H9 (cell line): ENCODE measurements around the gene GSE1. TPM values are rescaled to one million over a fixed set of nuclear protein-coding genes. Genes with fewer than 3 reads are reported as not detected.
A peak's percentile ranks its signal among the peaks of the same experiment; 100 is the strongest.

Source experiments
- DNase-seq: peaks from one replicate; pipeline ENCODE4 v3.0.0-alpha.2; 2017
- H2AFZ ChIP-seq: one replicate; pipeline ENCODE4 v1.6.1; 2013; ENCODE audit warnings: mild to moderate bottlenecking, low read length, control low read depth, moderate library complexity
- H2AK5ac ChIP-seq: 2 replicates; pipeline ENCODE4 v1.6.1; 2013; ENCODE audit warnings: low read length, control low read depth, mixed read lengths; ENCODE audit not compliant: insufficient read length
- H2BK120ac ChIP-seq: one replicate; pipeline ENCODE4 v1.6.1; 2013; ENCODE audit warnings: low read depth, mild to moderate bottlenecking, low read length, control low read depth, inconsistent platforms; ENCODE audit not compliant: poor library complexity, severe bottlenecking
- H2BK12ac ChIP-seq: 2 replicates; pipeline ENCODE4 v1.6.1; 2013; ENCODE audit warnings: low read length, control low read depth, mixed read lengths, low read depth; ENCODE audit not compliant: insufficient read length
- H2BK15ac ChIP-seq: 2 replicates; pipeline ENCODE4 v1.6.1; 2013; ENCODE audit warnings: low read depth, low read length, control low read depth
- H2BK20ac ChIP-seq: one replicate; pipeline ENCODE4 v1.6.1; 2013; ENCODE audit warnings: low read depth, mild to moderate bottlenecking, low read length, control low read depth, inconsistent platforms; ENCODE audit not compliant: poor library complexity, severe bottlenecking
- H2BK5ac ChIP-seq: 2 replicates; pipeline ENCODE4 v1.6.1; 2013; ENCODE audit warnings: low read length, control low read depth, mixed read lengths; ENCODE audit not compliant: insufficient read length
- H3K14ac ChIP-seq: 2 replicates; pipeline ENCODE4 v1.6.1; 2013; ENCODE audit warnings: low read length, control low read depth; ENCODE audit not compliant: insufficient read depth
- H3K18ac ChIP-seq: 2 replicates; pipeline ENCODE4 v1.6.1; 2013; ENCODE audit warnings: low read depth, mild to moderate bottlenecking, mixed read lengths, low read length, control low read depth; ENCODE audit not compliant: insufficient read length
- H3K23ac ChIP-seq: 2 replicates; pipeline ENCODE4 v1.6.1; 2013; ENCODE audit warnings: low read length, control low read depth, mixed read lengths, low read depth; ENCODE audit not compliant: insufficient read length
- H3K23me2 ChIP-seq: 2 replicates; pipeline ENCODE4 v1.6.1; 2013; ENCODE audit warnings: low read depth, mild to moderate bottlenecking, mixed read lengths, low read length, control low read depth; ENCODE audit not compliant: insufficient read length, poor library complexity, severe bottlenecking
- H3K27ac ChIP-seq: 2 replicates; pipeline ENCODE4 v1.5.1; 2013; ENCODE audit warnings: low read length, control low read depth, mixed read lengths, low read depth; ENCODE audit not compliant: insufficient read length
- H3K27me3 ChIP-seq: 2 replicates; pipeline ENCODE4 v1.6.1; 2013; ENCODE audit warnings: low read length, control low read depth, inconsistent platforms; ENCODE audit not compliant: insufficient read depth
- H3K4ac ChIP-seq: 2 replicates; pipeline ENCODE4 v1.6.1; 2013; ENCODE audit warnings: low read depth, mild to moderate bottlenecking, control low read depth, inconsistent platforms, low read length, moderate library complexity
- H3K4me1 ChIP-seq: 2 replicates; pipeline ENCODE4 v1.6.1; 2013; ENCODE audit warnings: low read length, control low read depth, inconsistent platforms; ENCODE audit not compliant: insufficient read depth
- H3K4me2 ChIP-seq: 2 replicates; pipeline ENCODE4 v1.6.1; 2013; ENCODE audit warnings: low read length, control low read depth, mixed read lengths; ENCODE audit not compliant: insufficient read length, insufficient read depth
- H3K56ac ChIP-seq: 2 replicates; pipeline ENCODE4 v1.6.1; 2013; ENCODE audit warnings: low read depth, mild to moderate bottlenecking, mixed read lengths, low read length, control low read depth; ENCODE audit not compliant: insufficient read length
- H3K79me1 ChIP-seq: 2 replicates; pipeline ENCODE4 v1.6.1; 2013; ENCODE audit warnings: low read depth, mild to moderate bottlenecking, moderate library complexity, low read length, control low read depth, inconsistent platforms; ENCODE audit not compliant: insufficient read depth, poor library complexity, severe bottlenecking
- H3K79me2 ChIP-seq: 2 replicates; pipeline ENCODE4 v1.6.1; 2013; ENCODE audit warnings: low read length, control low read depth, inconsistent platforms; ENCODE audit not compliant: insufficient read depth
- H3K9ac ChIP-seq: 2 replicates; pipeline ENCODE4 v1.6.1; 2013; ENCODE audit warnings: low read length, control low read depth, mixed read lengths; ENCODE audit not compliant: insufficient read length; ENCODE audit errors: extremely low read depth
- H3K9me3 ChIP-seq: one replicate; pipeline ENCODE4 v1.6.1; 2013; ENCODE audit warnings: low read depth, low read length, inconsistent platforms; ENCODE audit not compliant: control insufficient read depth
- H3T11ph ChIP-seq: one replicate; pipeline ENCODE4 v1.6.1; 2013; ENCODE audit warnings: mild to moderate bottlenecking, low read length, control low read depth, inconsistent platforms
- H4K20me1 ChIP-seq: one replicate; pipeline ENCODE4 v1.6.1; 2013; ENCODE audit not compliant: control insufficient read depth, insufficient read length, insufficient read depth
- H4K5ac ChIP-seq: 2 replicates; pipeline ENCODE4 v1.6.1; 2013; ENCODE audit warnings: low read depth, mild to moderate bottlenecking, mixed read lengths, low read length, control low read depth; ENCODE audit not compliant: insufficient read length
- H4K8ac ChIP-seq: replicated peaks from 2 replicates; pipeline ENCODE4 v1.6.1; 2013; ENCODE audit warnings: low read length, control low read depth, mixed read lengths, low read depth; ENCODE audit not compliant: insufficient read length
- H4K91ac ChIP-seq: 2 replicates; pipeline ENCODE4 v1.6.1; 2013; ENCODE audit warnings: low read depth, mild to moderate bottlenecking, moderate library complexity, mixed read lengths, low read length, control low read depth; ENCODE audit not compliant: insufficient read length
- H3K27ac Mint-ChIP-seq, 3 experiments: 2 replicates in 2 of 3; 3 replicates in 1 of 3; pipeline ENCODE4 v1.8.0; 2020 to 2021; ENCODE audit warnings: mixed read lengths in 3 of 3, mild to moderate bottlenecking in 1 of 3, moderate library complexity in 1 of 3
- H3K27me3 Mint-ChIP-seq: 2 replicates; pipeline ENCODE4 v1.8.0; 2021; ENCODE audit warnings: low read depth, mild to moderate bottlenecking, moderate library complexity, mixed read lengths
- H3K36me3 Mint-ChIP-seq, 3 experiments: 2 replicates in 2 of 3; 3 replicates in 1 of 3; pipeline ENCODE4 v1.8.0; 2020 to 2021; ENCODE audit warnings: low read depth in 3 of 3, mixed read lengths in 3 of 3; ENCODE audit not compliant: insufficient read depth in 1 of 3
- H3K4me1 Mint-ChIP-seq, 2 experiments: 2 replicates each; pipeline ENCODE4 v1.8.0; 2020; ENCODE audit warnings: mixed read lengths in 2 of 2
- H3K4me3 Mint-ChIP-seq, 2 experiments: 2 replicates in 1 of 2; 3 replicates in 1 of 2; pipeline ENCODE4 v1.8.0; 2020 to 2021; ENCODE audit warnings: mild to moderate bottlenecking in 2 of 2, mixed read lengths in 2 of 2, moderate library complexity in 1 of 2
- H3K9me3 Mint-ChIP-seq, 2 experiments: 2 replicates in 1 of 2; 3 replicates in 1 of 2; pipeline ENCODE4 v1.8.0; 2020; ENCODE audit warnings: mild to moderate bottlenecking in 2 of 2, mixed read lengths in 2 of 2, moderate library complexity in 1 of 2
- WGBS: extraction: QIAGEN DNeasy Blood & Tissue Kit; methylation state at CpG from one replicate; pipeline ENCODE4 v1.1.7; 2013; ENCODE audit warnings: missing lambda C conversion rate, low lambda C conversion rate, mixed read lengths; ENCODE audit not compliant: insufficient read length; ENCODE audit errors: extremely low coverage; 5-methylcytosine and 5-hydroxymethylcytosine counted together
- total RNA-seq: library from RNA; stranded (reverse); gene quantifications from 2 replicates; pipeline ENCODE4 v1.2.1, GENCODE V29; 2021
- TF ChIP-seq, protein P1 (sequence below): fragments of 200-600 bp; sonication (generic); conservative IDR thresholded peaks from 3 replicates; pipeline ENCODE4 v1.8.0; 2021; ENCODE audit warnings: antibody characterized with exemption, mild to moderate bottlenecking

The GSE1 gene
- total RNA-seq, 1 experiment from 2014 or later: 125 TPM

DNA sequence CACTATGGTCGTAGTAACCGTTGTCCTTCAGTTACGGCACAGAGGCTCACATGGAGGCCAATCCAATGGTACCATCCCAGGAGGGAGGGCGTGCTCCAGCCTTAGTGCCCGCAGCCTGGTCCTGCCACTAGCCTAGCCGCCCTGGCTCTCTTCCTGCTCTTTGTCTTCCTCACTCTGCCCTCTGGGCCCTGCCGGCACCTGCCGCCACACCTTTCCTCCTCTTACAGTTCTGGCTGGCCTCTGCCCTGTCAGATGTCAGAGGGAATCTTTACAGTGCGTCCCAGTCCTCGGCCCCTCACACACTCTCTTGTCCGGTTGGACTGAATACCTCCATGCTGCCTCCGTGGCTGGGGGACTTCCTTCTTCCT is 52.2 kb downstream of the GSE1 start:
- no peak overlapping the region for H3K27ac ChIP-seq
- H4K20me1 ChIP-seq: peaks cover 2% of the 10 kb centered on the region
- H2AK5ac ChIP-seq: no peak overlapping the region
- no peak overlapping the region for H2BK120ac ChIP-seq
- H3K4me1 ChIP-seq: no peaks in the 10 kb centered on the region
- no peaks in the 10 kb centered on the region for H3K23me2 ChIP-seq
- no peak overlapping the region for H2BK20ac ChIP-seq
- DNase-seq: no peak
- H4K5ac ChIP-seq: no peak overlapping the region
- H3K36me3 Mint-ChIP-seq: peaks cover 59 to 93% (median 92%) of the 10 kb centered on the region in 3 experiments
- H3K9me3 ChIP-seq: no peaks in the 10 kb centered on the region
- H2AFZ ChIP-seq: no peak overlapping the region
- H3K4ac ChIP-seq: no peak overlapping the region
- H2BK12ac ChIP-seq: no peak overlapping the region
- H3K56ac ChIP-seq: no peak overlapping the region
- no peak overlapping the region for H3K4me3 Mint-ChIP-seq
- H3K18ac ChIP-seq: no peak overlapping the region
- no CpG with 5 or more reads among the region's 12 CpGs for WGBS
- H3K14ac ChIP-seq: no peak overlapping the region
- TF ChIP-seq, protein P1, sequence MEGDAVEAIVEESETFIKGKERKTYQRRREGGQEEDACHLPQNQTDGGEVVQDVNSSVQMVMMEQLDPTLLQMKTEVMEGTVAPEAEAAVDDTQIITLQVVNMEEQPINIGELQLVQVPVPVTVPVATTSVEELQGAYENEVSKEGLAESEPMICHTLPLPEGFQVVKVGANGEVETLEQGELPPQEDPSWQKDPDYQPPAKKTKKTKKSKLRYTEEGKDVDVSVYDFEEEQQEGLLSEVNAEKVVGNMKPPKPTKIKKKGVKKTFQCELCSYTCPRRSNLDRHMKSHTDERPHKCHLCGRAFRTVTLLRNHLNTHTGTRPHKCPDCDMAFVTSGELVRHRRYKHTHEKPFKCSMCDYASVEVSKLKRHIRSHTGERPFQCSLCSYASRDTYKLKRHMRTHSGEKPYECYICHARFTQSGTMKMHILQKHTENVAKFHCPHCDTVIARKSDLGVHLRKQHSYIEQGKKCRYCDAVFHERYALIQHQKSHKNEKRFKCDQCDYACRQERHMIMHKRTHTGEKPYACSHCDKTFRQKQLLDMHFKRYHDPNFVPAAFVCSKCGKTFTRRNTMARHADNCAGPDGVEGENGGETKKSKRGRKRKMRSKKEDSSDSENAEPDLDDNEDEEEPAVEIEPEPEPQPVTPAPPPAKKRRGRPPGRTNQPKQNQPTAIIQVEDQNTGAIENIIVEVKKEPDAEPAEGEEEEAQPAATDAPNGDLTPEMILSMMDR: no peak
- no peaks in the 10 kb centered on the region for H3K9me3 Mint-ChIP-seq
- no peak overlapping the region for H4K91ac ChIP-seq
- no peak overlapping the region for H3K23ac ChIP-seq
- H3K9ac ChIP-seq: no peak overlapping the region
- H3K27ac Mint-ChIP-seq: peak overlapping the region in 2 of 3 experiments; percentile 4 to 60; a peak in 2 of 7 replicates
- H3K4me1 Mint-ChIP-seq: no peaks in the 10 kb centered on the region
- no peaks in the 10 kb centered on the region for H3K27me3 ChIP-seq
- H2BK5ac ChIP-seq: no peak overlapping the region
- no peaks in the 10 kb centered on the region for H3K79me1 ChIP-seq
- H4K8ac ChIP-seq: no peak overlapping the region
- no peaks in the 10 kb centered on the region; the same call in 1 of the 2 replicates for H3K27me3 Mint-ChIP-seq
- H3T11ph ChIP-seq: no peak overlapping the region
- no peak overlapping the region for H2BK15ac ChIP-seq
- H3K79me2 ChIP-seq: no peaks in the 10 kb centered on the region
- no peak overlapping the region for H3K4me2 ChIP-seq
